CD8-positive, alpha-beta memory T cell (primary cell): Measurements from ENCODE around the gene IKZF1. TPM values are rescaled to one million over a fixed set of nuclear protein-coding genes. Genes with fewer than 3 reads are reported as not detected.

Source experiments
- CTCF ChIA-PET: fragments of 350-600 bp; sonication (Branson Sonifier 250); formaldehyde crosslinking; loops from one replicate; lab custom pipeline; 2021; ENCODE audit warnings: antibody characterized with exemption; lab: Charles Lee
- POLR2A ChIA-PET: fragments of 350-600 bp; sonication (Branson Sonifier 250); formaldehyde crosslinking; loops from one replicate; lab custom pipeline; 2021; ENCODE audit warnings: antibody characterized with exemption; lab: Charles Lee
- DNase-seq, 5 donors: peaks; one replicate each; pipeline versions ENCODE4 v3.0.0 to v3.0.0-alpha.2; 2020 to 2022; ENCODE audit warnings: mixed read lengths in 1 of 5
- H3K27ac ChIP-seq: one replicate; pipeline ENCODE4 v1.7.0; 2013; ENCODE audit warnings: low read depth, mild to moderate bottlenecking, low read length, moderate library complexity
- H3K27me3 ChIP-seq: 2 replicates; pipeline ENCODE4 v1.7.0; 2013; ENCODE audit warnings: low read length, mild to moderate bottlenecking; ENCODE audit not compliant: insufficient read depth, poor library complexity, severe bottlenecking
- H3K36me3 ChIP-seq: 2 replicates; pipeline ENCODE4 v1.7.0; 2013; ENCODE audit warnings: mild to moderate bottlenecking, low read length, moderate library complexity; ENCODE audit not compliant: insufficient read depth
- H3K4me1 ChIP-seq: 2 replicates; pipeline ENCODE4 v1.7.0; 2013; ENCODE audit warnings: mild to moderate bottlenecking, low read length, moderate library complexity; ENCODE audit not compliant: insufficient read depth
- H3K4me3 ChIP-seq: 2 replicates; pipeline ENCODE4 v1.7.0; 2013; ENCODE audit warnings: mild to moderate bottlenecking, low read length
- H3K9me3 ChIP-seq: 2 replicates; pipeline ENCODE4 v1.7.0; 2013; ENCODE audit warnings: mild to moderate bottlenecking, low read length
- H3K27ac Mint-ChIP-seq, 8 donors: one replicate each; pipeline ENCODE4 v1.8.0; 2020 to 2021; ENCODE audit warnings: mixed read lengths in 8 of 8, mild to moderate bottlenecking in 6 of 8, inconsistent platforms in 3 of 8, moderate library complexity in 3 of 8
- H3K27me3 Mint-ChIP-seq, 2 donors: one replicate each; pipeline ENCODE4 v1.8.0; 2020 to 2021; ENCODE audit warnings: mixed read lengths in 2 of 2, mild to moderate bottlenecking in 1 of 2, moderate library complexity in 1 of 2
- H3K36me3 Mint-ChIP-seq, 3 donors: one replicate each; pipeline ENCODE4 v1.8.0; 2020 to 2021; ENCODE audit warnings: mixed read lengths in 3 of 3, inconsistent platforms in 1 of 3, mild to moderate bottlenecking in 1 of 3
- H3K4me1 Mint-ChIP-seq, 3 donors: one replicate each; pipeline ENCODE4 v1.8.0; 2020 to 2021; ENCODE audit warnings: mixed read lengths in 3 of 3, inconsistent platforms in 1 of 3, mild to moderate bottlenecking in 1 of 3
- H3K4me3 Mint-ChIP-seq, 7 donors: one replicate each; pipeline ENCODE4 v1.8.0; 2020 to 2021; ENCODE audit warnings: mixed read lengths in 7 of 7, mild to moderate bottlenecking in 6 of 7, moderate library complexity in 4 of 7, inconsistent platforms in 2 of 7
- H3K9me3 Mint-ChIP-seq, 5 donors: one replicate each; pipeline ENCODE4 v1.8.0; 2020 to 2022; ENCODE audit warnings: mixed read lengths in 5 of 5, mild to moderate bottlenecking in 3 of 5, moderate library complexity in 2 of 5, inconsistent platforms in 1 of 5
- polyA plus RNA-seq: library from polyadenylated mRNA; unstranded; fragments of 300-500 nt; fragmentation: Illumina TruSeq; gene quantifications from one replicate; pipeline ENCODE4 v1.2.3, GENCODE V29; 2021
- total RNA-seq, 2 experiments: library from RNA; stranded (reverse); gene quantifications; one replicate each; pipeline ENCODE4 v1.2.3, GENCODE V29; 2021

Gene IKZF1
- total and polyA plus RNA-seq, 3 experiments from 2014 or later, result 225 to 238 (median 226) TPM

DNA sequence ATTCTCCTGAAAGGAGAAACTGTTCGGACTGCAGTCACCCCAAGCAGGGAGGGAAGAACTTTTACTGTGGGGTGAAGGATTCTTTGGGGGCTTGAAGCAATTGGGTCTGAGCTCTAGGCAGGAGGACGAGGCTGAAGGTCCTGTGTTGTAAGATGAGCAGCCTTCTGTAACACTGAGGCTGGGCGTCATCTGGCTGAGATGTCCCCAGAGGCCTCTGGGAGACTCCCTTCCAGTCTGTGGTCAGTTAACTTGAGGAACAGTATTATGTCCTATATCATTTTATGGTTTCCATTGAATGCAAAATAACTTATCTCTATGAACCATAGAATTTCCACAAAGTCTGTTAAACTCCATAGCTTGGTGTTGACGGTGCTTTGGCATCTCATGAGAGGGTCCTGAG is 119.3 kb downstream of the IKZF1 start:
- no peak for DNase-seq
- POLR2A ChIA-PET, result no interaction called here
- Histone ChIP-seq H3K9me3 (no peaks in the 10 kb centered on the region), H3K27me3 (no peaks in the 10 kb centered on the region), H3K36me3 (no peaks in the 10 kb centered on the region), H3K4me3 (no peak overlapping the region), H3K4me1 (no peaks in the 10 kb centered on the region), H3K27ac (no peak overlapping the region)
- Mint-ChIP-seq H3K4me1 (no peaks in the 10 kb centered on the region), H3K4me3 (no peak overlapping the region), H3K36me3 (no peaks in the 10 kb centered on the region), H3K27ac (no peak overlapping the region), H3K9me3 (no peaks in the 10 kb centered on the region), H3K27me3 (no peaks in the 10 kb centered on the region)
- CTCF ChIA-PET, result interaction anchor here (2.9 kb wide), 1 partner anchor 220 kb away, joined by 11 read pairs; no protein-coding TSS in a partner anchor

DNA sequence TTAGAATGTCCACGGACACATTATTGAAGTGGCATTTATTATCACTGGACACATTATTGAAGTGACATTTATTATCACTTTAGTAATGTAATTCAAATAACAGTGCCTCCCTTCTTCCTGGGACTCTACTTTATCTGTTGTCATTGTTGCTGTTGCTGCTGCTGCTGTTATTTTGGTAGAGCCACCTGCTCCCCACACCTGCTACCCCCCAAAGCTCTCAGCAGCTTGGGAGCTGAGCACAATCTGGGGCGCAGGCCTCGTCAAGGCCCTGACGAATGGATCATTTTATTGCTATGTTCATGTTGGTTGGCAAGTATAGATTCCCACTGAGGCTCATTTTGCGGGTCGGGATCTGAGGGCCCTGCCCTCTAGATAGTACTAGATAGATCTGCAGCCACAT is 120.8 kb downstream of the IKZF1 start:
- H3K27ac Mint-ChIP-seq, result no peak overlapping the region
- no peaks in the 10 kb centered on the region for H3K27me3 Mint-ChIP-seq
- H3K36me3 ChIP-seq, result no peaks in the 10 kb centered on the region
- no peaks in the 10 kb centered on the region for H3K36me3 Mint-ChIP-seq
- H3K4me1 ChIP-seq, result no peaks in the 10 kb centered on the region
- CTCF ChIA-PET, result interaction anchor here (2.9 kb wide), 1 partner anchor 221 kb away, joined by 11 read pairs; no protein-coding TSS in a partner anchor
- H3K27me3 ChIP-seq, result no peaks in the 10 kb centered on the region
- no peak overlapping the region for H3K4me3 Mint-ChIP-seq
- no peak overlapping the region for H3K27ac ChIP-seq
- no peak for DNase-seq
- H3K9me3 Mint-ChIP-seq, result no peaks in the 10 kb centered on the region
- no peaks in the 10 kb centered on the region for H3K4me1 Mint-ChIP-seq
- no peak overlapping the region for H3K4me3 ChIP-seq
- H3K9me3 ChIP-seq, result no peaks in the 10 kb centered on the region
- POLR2A ChIA-PET, result no interaction called here

DNA sequence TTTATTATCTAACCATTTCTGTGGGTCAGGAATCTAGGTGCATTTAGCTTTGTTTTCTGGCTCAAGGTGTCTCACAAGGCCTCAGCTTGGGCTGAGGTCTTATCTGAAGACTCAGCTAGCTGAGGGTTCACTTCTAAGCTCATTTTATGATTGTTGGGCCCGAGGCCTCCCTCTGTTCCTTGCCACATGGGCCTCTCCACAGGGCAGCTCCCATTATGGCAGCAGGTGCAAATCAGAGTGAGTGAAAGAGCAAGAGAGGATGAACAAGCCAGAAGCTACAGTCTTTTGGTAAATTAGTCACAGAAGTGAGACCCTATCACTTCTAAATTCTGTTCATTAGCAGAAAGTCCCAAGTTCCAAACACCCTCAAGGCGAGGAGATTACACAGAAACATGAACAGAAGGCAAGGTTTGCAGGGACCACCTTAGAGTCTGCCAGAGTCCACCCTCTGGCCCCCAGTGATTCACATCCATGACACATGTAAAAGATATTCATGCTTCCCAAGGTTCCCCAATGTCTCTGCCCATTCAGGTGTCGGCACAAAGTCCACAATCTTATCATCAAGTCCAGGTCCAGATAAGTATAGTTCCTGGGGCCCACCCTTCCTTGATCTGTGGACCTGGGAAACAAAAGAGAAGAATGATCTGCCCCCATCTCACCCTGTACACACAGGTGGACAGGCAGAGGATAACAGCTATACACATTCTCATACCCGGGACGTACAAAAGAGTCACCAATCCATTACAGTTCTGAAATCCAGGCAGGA is 121.9 kb downstream of the IKZF1 start:
- Mint-ChIP-seq H3K4me1 (no peaks in the 10 kb centered on the region), H3K27me3 (no peaks in the 10 kb centered on the region), H3K9me3 (no peaks in the 10 kb centered on the region), H3K27ac (no peak overlapping the region), H3K36me3 (no peaks in the 10 kb centered on the region), H3K4me3 (no peak overlapping the region)
- Histone ChIP-seq H3K36me3 (no peaks in the 10 kb centered on the region), H3K4me3 (no peak overlapping the region), H3K27ac (no peak overlapping the region), H3K4me1 (no peaks in the 10 kb centered on the region), H3K9me3 (no peaks in the 10 kb centered on the region), H3K27me3 (no peaks in the 10 kb centered on the region)
- no peak for DNase-seq
- ChIA-PET CTCF (interaction anchor here (1.2 to 1.9 kb wide), 3 partner anchors 8 to 334 kb away, joined by 3 to 14 read pairs (median 4); no protein-coding TSS in a partner anchor), POLR2A (no interaction called here)

DNA sequence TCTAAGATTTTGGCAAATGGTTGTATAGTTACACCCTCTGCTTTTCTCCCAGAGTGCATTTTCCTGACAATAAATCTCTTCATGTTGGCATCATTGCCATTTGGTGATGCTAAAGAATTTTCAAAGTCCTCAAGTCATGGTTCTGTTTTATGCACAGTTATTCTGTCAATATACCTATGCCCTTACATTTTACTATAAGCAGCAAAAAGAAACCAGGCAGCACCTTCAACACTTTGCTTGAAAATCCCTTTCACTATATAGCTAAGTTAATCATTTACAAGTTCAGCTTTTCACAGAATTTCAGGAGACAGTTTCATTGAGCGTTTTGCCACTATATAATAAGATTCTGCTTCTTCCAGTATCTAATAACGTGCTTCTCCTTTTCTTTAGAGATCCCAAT is 123.0 kb downstream of the IKZF1 start:
- no peaks in the 10 kb centered on the region for H3K27me3 ChIP-seq
- no peaks in the 10 kb centered on the region for H3K4me1 ChIP-seq
- no peaks in the 10 kb centered on the region for H3K36me3 ChIP-seq
- H3K36me3 Mint-ChIP-seq, result no peaks in the 10 kb centered on the region
- no peaks in the 10 kb centered on the region for H3K9me3 ChIP-seq
- CTCF ChIA-PET, result interaction anchor here (1.1 to 1.9 kb wide), 5 partner anchors 10 to 335 kb away, joined by 3 to 14 read pairs (median 3); no protein-coding TSS in a partner anchor
- no peaks in the 10 kb centered on the region for H3K9me3 Mint-ChIP-seq
- no peak overlapping the region for H3K4me3 ChIP-seq
- H3K27ac Mint-ChIP-seq, result no peak overlapping the region
- DNase-seq, result no peak
- H3K4me3 Mint-ChIP-seq, result no peak overlapping the region
- H3K27me3 Mint-ChIP-seq, result no peaks in the 10 kb centered on the region
- H3K4me1 Mint-ChIP-seq, result no peaks in the 10 kb centered on the region
- no peak overlapping the region for H3K27ac ChIP-seq
- POLR2A ChIA-PET, result interaction anchor here (0.6 kb wide), 1 partner anchor 238 kb away, joined by 3 read pairs; no protein-coding TSS in a partner anchor

DNA sequence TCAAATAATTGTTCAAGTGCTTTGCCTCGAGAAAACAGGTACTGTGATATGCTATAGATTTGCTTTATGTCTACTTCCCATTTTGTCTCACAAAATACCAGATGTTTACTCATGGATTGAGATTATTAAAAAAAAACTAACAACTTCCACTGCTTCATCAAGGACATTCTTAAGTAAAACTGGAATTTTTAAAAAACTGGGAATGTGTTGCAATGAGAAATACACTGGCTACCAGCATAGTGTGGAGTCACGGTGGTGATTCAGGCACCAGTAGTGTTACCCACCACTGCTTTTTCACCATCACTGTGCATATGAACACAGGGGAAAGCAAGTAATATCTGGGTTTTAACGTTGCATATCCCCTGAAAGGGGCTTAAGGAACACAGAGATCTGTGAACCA is 124.4 kb downstream of the IKZF1 start:
- no peaks in the 10 kb centered on the region for H3K9me3 Mint-ChIP-seq
- H3K4me1 ChIP-seq, result no peaks in the 10 kb centered on the region
- no peaks in the 10 kb centered on the region for H3K36me3 ChIP-seq
- DNase-seq, result no peak
- no peak overlapping the region for H3K4me3 ChIP-seq
- H3K27ac ChIP-seq, result no peak overlapping the region
- no peaks in the 10 kb centered on the region for H3K4me1 Mint-ChIP-seq
- no peaks in the 10 kb centered on the region for H3K27me3 ChIP-seq
- no peak overlapping the region for H3K4me3 Mint-ChIP-seq
- no peaks in the 10 kb centered on the region for H3K36me3 Mint-ChIP-seq
- H3K9me3 ChIP-seq, result no peaks in the 10 kb centered on the region
- no peaks in the 10 kb centered on the region for H3K27me3 Mint-ChIP-seq
- CTCF ChIA-PET, result interaction anchor here (1.4 to 2.3 kb wide), 2 partner anchors 9 to 11 kb away, joined by 3 to 7 read pairs; no protein-coding TSS in a partner anchor
- no peak overlapping the region for H3K27ac Mint-ChIP-seq
- POLR2A ChIA-PET, result interaction anchor here (0.6 kb wide), 1 partner anchor 13 kb away, joined by 3 read pairs; no protein-coding TSS in a partner anchor

DNA sequence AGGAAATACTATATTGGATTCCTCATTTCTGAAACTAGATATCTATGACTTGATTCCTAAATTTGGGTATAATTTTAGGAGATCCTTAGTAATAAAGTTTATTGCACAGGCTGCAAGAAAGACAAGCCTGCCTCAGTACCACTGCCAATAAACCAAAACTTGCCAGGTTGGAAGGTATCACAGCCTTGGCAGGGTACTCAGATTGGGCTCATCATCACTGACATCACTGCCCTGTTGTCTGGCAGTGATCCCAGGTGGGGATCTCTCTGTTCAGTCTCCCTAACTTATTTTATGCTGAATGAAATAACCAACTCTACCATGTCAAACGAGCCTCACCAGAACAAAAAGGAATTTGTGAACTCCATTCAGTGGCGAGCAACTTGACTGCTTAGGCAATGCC is 126.8 kb downstream of the IKZF1 start:
- ChIA-PET POLR2A (no interaction called here), CTCF (no interaction called here)
- no peaks in the 10 kb centered on the region for H3K9me3 Mint-ChIP-seq
- H3K4me1 Mint-ChIP-seq, result no peaks in the 10 kb centered on the region
- no peaks in the 10 kb centered on the region for H3K36me3 Mint-ChIP-seq
- no peak overlapping the region for H3K4me3 Mint-ChIP-seq
- H3K27me3 Mint-ChIP-seq, result no peaks in the 10 kb centered on the region
- H3K4me3 ChIP-seq, result no peak overlapping the region
- no peaks in the 10 kb centered on the region for H3K27me3 ChIP-seq
- no peaks in the 10 kb centered on the region for H3K4me1 ChIP-seq
- H3K36me3 ChIP-seq, result no peaks in the 10 kb centered on the region
- H3K27ac Mint-ChIP-seq, result peak overlapping the region in 1 of 8 donors; percentile 38
- H3K27ac ChIP-seq, result no peak overlapping the region
- DNase-seq, result no peak
- no peaks in the 10 kb centered on the region for H3K9me3 ChIP-seq

DNA sequence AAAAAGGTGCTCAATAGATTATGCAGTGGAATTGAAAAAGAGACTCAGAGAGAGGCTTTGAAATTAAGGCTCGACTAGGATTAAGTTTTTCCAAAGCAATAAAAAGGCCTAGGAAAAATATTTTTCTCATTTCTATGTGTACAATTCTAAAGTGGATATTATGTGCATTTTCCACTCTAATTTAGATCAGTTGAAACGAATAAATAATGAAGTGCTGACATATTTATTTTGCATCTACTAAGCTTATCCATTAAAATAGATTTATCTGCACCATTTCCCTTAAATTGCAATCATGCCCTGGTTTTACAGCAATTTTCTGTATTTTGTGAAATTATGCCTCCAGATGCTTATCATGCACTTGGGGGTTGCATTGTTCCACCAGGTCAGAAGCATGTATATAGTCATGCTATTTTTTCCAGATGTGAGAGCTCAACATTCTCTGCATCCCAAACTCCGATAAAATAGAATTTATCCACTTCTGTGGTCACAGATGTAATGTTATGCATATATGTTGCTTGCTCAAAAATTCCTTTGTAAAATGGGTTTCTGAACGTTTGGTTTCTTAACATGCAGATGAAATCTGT is 127.3 kb downstream of the IKZF1 start:
- H3K27ac Mint-ChIP-seq, result peak overlapping the region in 1 of 8 donors; percentile 38
- Histone ChIP-seq H3K4me1 (no peaks in the 10 kb centered on the region), H3K27ac (no peak overlapping the region), H3K4me3 (no peak overlapping the region), H3K27me3 (no peaks in the 10 kb centered on the region), H3K9me3 (no peaks in the 10 kb centered on the region), H3K36me3 (no peaks in the 10 kb centered on the region)
- H3K36me3 Mint-ChIP-seq, result peaks cover 0 to 2% (median under 1%) of the 10 kb centered on the region in 3 donors
- H3K9me3 Mint-ChIP-seq, result no peaks in the 10 kb centered on the region
- POLR2A ChIA-PET, result no interaction called here
- CTCF ChIA-PET, result no interaction called here
- no peak for DNase-seq
- H3K4me3 Mint-ChIP-seq, result no peak overlapping the region
- H3K4me1 Mint-ChIP-seq, result no peaks in the 10 kb centered on the region
- H3K27me3 Mint-ChIP-seq, result no peaks in the 10 kb centered on the region

DNA sequence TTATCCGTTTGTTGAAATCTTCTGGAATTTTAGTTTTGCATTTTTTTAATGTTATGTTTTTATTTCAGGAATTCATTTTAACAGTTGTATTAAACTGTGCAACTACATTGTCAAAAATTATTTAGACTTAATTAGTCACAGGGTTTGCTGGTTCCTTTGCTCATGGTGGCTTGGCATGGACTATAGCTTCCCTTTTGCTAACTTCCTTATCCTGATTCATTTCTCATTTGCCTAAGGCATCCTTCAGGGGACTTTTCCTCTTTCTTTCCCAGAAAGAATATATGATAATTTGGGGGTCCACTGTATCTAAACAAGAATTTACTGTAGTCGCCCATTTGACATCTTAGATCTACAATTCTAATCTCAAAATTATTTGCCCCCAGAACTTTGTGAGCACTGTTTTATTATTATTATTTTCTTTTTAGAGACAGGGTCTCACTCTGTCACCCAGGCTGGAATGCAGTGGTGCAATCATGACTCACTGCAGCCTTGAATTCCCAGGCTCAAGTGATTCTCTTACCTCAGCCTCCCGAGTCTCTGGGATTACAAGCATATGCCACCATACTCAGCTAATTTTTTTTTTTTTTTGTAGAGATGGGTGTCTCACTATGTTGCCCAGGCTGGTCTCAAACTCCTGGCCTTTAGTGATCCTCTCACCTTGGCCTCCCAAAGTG is 131.8 kb downstream of the IKZF1 start:
- no peak overlapping the region for H3K4me3 Mint-ChIP-seq
- H3K36me3 Mint-ChIP-seq, result peaks cover 4 to 31% (median 13%) of the 10 kb centered on the region in 3 donors
- H3K4me1 Mint-ChIP-seq, result no peaks in the 10 kb centered on the region
- no peaks in the 10 kb centered on the region for H3K27me3 Mint-ChIP-seq
- ChIA-PET CTCF (no interaction called here), POLR2A (no interaction called here)
- no peaks in the 10 kb centered on the region for H3K9me3 Mint-ChIP-seq
- Histone ChIP-seq H3K27ac (no peak overlapping the region), H3K4me3 (no peak overlapping the region), H3K36me3 (no peaks in the 10 kb centered on the region), H3K4me1 (no peaks in the 10 kb centered on the region), H3K27me3 (no peaks in the 10 kb centered on the region), H3K9me3 (no peaks in the 10 kb centered on the region)
- DNase-seq, result no peak
- no peak overlapping the region for H3K27ac Mint-ChIP-seq
